ENCODE measurements around the gene PKMYT1. TPM values are rescaled to one million over a fixed set of nuclear protein-coding genes. Genes with fewer than 3 reads are reported as not detected.

The PKMYT1 gene
- total and polyA plus RNA-seq, 2 experiments from 2014 or later, result 28.1 to 30.6 TPM

- no peak for TF ChIP-seq CTCF (IDR thresholded peaks at IDR 0.05; ENCODE audit: low read depth, low read length)
- DNase-seq (ENCODE audit: low read depth in 1 of 2, low spot score in 1 of 2), result no peak
- H3K27me3 ChIP-seq, result no peaks in the 10 kb centered on the region
- no peaks in the 10 kb centered on the region for H3K9me3 ChIP-seq (ENCODE audit: low read depth)
- no peak overlapping the region for H3K4me3 ChIP-seq
- no peak overlapping the region for H3K27ac ChIP-seq
- no peaks in the 10 kb centered on the region for H3K4me1 ChIP-seq (ENCODE audit: low read depth)
- H3K36me3 ChIP-seq, result no peaks in the 10 kb centered on the region
These were observed 24.8 kb downstream of the PKMYT1 start for GRCh38 chr16:2955438-2955778.

- Histone ChIP-seq H3K4me3 (no peak overlapping the region), H3K27me3 (no peaks in the 10 kb centered on the region), H3K36me3 (no peaks in the 10 kb centered on the region), H3K27ac (no peak overlapping the region), H3K4me1 (ENCODE audit: low read depth) (no peaks in the 10 kb centered on the region), H3K9me3 (ENCODE audit: low read depth) (no peaks in the 10 kb centered on the region)
- no peak for DNase-seq (ENCODE audit: low read depth in 1 of 2, low spot score in 1 of 2)
- no peak for TF ChIP-seq CTCF (IDR thresholded peaks at IDR 0.05; ENCODE audit: low read depth, low read length)
These were observed 25.4 kb downstream of the PKMYT1 start for GRCh38 chr16:2954656-2955381.

DNA sequence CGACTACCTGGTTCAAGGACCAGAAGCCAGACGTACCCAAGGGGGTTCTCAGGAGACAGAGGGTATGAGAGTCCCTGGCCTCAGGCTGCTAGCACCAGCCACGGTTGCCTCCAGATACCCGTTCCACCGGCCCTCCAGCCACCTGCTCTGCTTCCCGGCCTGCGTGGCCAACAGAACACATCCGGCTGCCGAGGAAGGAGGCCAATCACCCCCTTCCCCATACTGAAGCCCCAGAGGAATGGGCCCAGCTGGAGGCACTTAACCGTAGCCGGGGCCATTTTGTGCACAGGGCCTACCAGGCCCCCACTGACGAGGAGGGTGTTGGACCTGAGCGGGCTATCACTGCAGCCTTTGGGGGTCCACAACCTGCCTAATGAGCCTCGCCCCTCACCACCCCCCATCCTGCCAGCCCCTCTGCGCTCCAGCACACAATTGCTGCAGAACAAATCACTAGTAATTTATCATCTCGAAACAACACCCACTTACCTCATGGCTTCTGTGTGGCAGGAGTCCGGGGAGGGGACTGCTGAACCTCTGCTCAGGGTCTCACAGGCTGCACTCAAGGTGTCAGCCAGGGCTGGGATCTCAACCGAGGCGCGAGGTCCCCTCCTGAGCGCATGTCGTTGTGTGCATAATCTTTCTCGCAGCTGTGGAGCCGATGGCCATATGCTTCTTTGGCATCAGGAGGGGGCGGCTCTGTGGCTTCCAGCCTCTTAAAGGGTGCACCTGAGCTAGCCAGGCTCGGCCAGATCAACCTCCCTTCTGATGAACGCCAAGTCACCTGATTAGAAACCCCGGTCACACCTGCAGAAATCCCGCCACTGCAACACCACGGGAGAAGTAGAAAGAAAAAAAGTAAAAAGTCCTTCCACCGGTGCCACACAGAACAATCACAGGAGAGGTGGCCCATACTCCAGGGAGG, 26.3 kb downstream of the PKMYT1 start:
- Histone ChIP-seq H3K9me3 (ENCODE audit: low read depth) (no peaks in the 10 kb centered on the region), H3K4me3 (no peak overlapping the region), H3K36me3 (no peaks in the 10 kb centered on the region), H3K27ac (no peak overlapping the region), H3K4me1 (ENCODE audit: low read depth) (no peaks in the 10 kb centered on the region), H3K27me3 (no peaks in the 10 kb centered on the region)
- DNase-seq (ENCODE audit: low read depth in 1 of 2, low spot score in 1 of 2), result no peak
- no peak for TF ChIP-seq CTCF (IDR thresholded peaks at IDR 0.05; ENCODE audit: low read depth, low read length)

- no peak for TF ChIP-seq CTCF (IDR thresholded peaks at IDR 0.05; ENCODE audit: low read depth, low read length)
- no peak for DNase-seq (ENCODE audit: low read depth in 1 of 2, low spot score in 1 of 2)
- no peak overlapping the region for H3K4me3 ChIP-seq
- no peaks in the 10 kb centered on the region for H3K4me1 ChIP-seq (ENCODE audit: low read depth)
- H3K27me3 ChIP-seq, result no peaks in the 10 kb centered on the region
- H3K9me3 ChIP-seq (ENCODE audit: low read depth), result no peaks in the 10 kb centered on the region
- no peaks in the 10 kb centered on the region for H3K36me3 ChIP-seq
- no peak overlapping the region for H3K27ac ChIP-seq
These were observed 27.6 kb downstream of the PKMYT1 start for GRCh38 chr16:2952679-2953078.

- no peaks in the 10 kb centered on the region for H3K9me3 ChIP-seq (ENCODE audit: low read depth)
- no peak overlapping the region for H3K4me3 ChIP-seq
- no peak for DNase-seq (ENCODE audit: low read depth in 1 of 2, low spot score in 1 of 2)
- TF ChIP-seq CTCF (IDR thresholded peaks at IDR 0.05; ENCODE audit: low read depth, low read length), result no peak
- H3K27me3 ChIP-seq, result no peaks in the 10 kb centered on the region
- no peaks in the 10 kb centered on the region for H3K36me3 ChIP-seq
- no peaks in the 10 kb centered on the region for H3K4me1 ChIP-seq (ENCODE audit: low read depth)
- H3K27ac ChIP-seq, result no peak overlapping the region
These were observed 29.5 kb downstream of the PKMYT1 start for GRCh38 chr16:2950773-2951172.
